A673 (cell line): ENCODE results near the gene GNAT1. TPM values are rescaled to one million over a fixed set of nuclear protein-coding genes. Genes with fewer than 3 reads are reported as not detected.

Experiments used
- BruUV-seq: library from RNA; stranded (reverse); fragments of 400-500 nt; replicated peaks from 2 replicates; lab custom pipeline; 2021; lab: Mats Ljungman, UMichigan
- CTCF ChIA-PET: fragments of 300-600 bp; sonication (Branson Sonifier 250); formaldehyde crosslinking; loops from one replicate; lab custom pipeline; 2022; ENCODE audit warnings: antibody characterized with exemption; lab: Charles Lee
- POLR2A ChIA-PET: fragments of 300-600 bp; sonication (Branson Sonifier 250); formaldehyde crosslinking; loops from one replicate; lab custom pipeline; 2022; ENCODE audit warnings: antibody characterized with exemption; ENCODE audit not compliant: low non-redundant PET; lab: Charles Lee
- DNase-seq: peaks from one replicate; pipeline ENCODE4 v3.0.0-alpha.2; 2015; ENCODE audit warnings: low spot score
- H3K27ac ChIP-seq: fragments of 200-600 bp; sonication (generic); 2 replicates; pipeline ENCODE4 v1.5.1; 2016; ENCODE audit warnings: mixed run types, low read depth, mild to moderate bottlenecking, mixed read lengths, antibody characterized with exemption, low read length; ENCODE audit not compliant: poor library complexity, severe bottlenecking
- H3K27me3 ChIP-seq: fragments of 200-600 bp; sonication (generic); replicated peaks from 2 replicates; pipeline ENCODE4 v1.6.1; 2017; ENCODE audit warnings: mixed run types, low read depth, mild to moderate bottlenecking, mixed read lengths, antibody characterized with exemption, low read length; ENCODE audit not compliant: insufficient read depth, poor library complexity
- H3K36me3 ChIP-seq: fragments of 200-600 bp; sonication (generic); 2 replicates; pipeline ENCODE4 v1.6.1; 2016; ENCODE audit warnings: mixed run types, mild to moderate bottlenecking, mixed read lengths, antibody characterized with exemption, low read length; ENCODE audit not compliant: insufficient read depth, poor library complexity, severe bottlenecking
- H3K4me1 ChIP-seq: fragments of 200-600 bp; sonication (generic); 2 replicates; pipeline ENCODE4 v1.6.1; 2017; ENCODE audit warnings: mixed run types, mild to moderate bottlenecking, mixed read lengths, antibody characterized with exemption, low read length; ENCODE audit not compliant: insufficient read depth, poor library complexity, severe bottlenecking
- H3K4me3 ChIP-seq: fragments of 200-600 bp; sonication (generic); 2 replicates; pipeline ENCODE4 v1.5.1; 2016; ENCODE audit warnings: low read depth, mixed run types, mild to moderate bottlenecking, mixed read lengths, low read length; ENCODE audit not compliant: poor library complexity, severe bottlenecking
- H3K9me3 ChIP-seq: fragments of 200-600 bp; sonication (generic); 2 replicates; pipeline ENCODE4 v1.6.1; 2016; ENCODE audit warnings: mixed run types, low read depth, mild to moderate bottlenecking, mixed read lengths, antibody characterized with exemption, low read length; ENCODE audit not compliant: poor library complexity, severe bottlenecking
- CTCF ChIP-seq: fragments of 300-800, 200-600 bp; sonication (generic); conservative IDR thresholded peaks from 2 replicates; pipeline ENCODE4 v1.5.1; 2017; ENCODE audit warnings: low read depth, mild to moderate bottlenecking, antibody characterized with exemption, low read length, moderate library complexity, mixed read lengths
- EZH2 ChIP-seq: fragments of 200-600 bp; sonication (generic); IDR thresholded peaks from 2 replicates; pipeline ENCODE4 v1.6.1; 2017; ENCODE audit warnings: borderline replicate concordance, low read depth, mild to moderate bottlenecking, mixed read lengths, antibody characterized with exemption, low read length; ENCODE audit not compliant: poor library complexity, severe bottlenecking
- intact Hi-C: fragments of 100-400 bp; cut with micrococcal nuclease; formaldehyde crosslinking; loops from one replicate; pipeline ENCODE4 v1.10.0; 2022; ENCODE audit not compliant: unreplicated experiment
- total RNA-seq: library from RNA; stranded (reverse); gene quantifications from 2 replicates; pipeline ENCODE4 v1.2.3, GENCODE V29; 2021

GNAT1 gene
- total RNA-seq, 1 experiment from 2014 or later = not detected

DNA sequence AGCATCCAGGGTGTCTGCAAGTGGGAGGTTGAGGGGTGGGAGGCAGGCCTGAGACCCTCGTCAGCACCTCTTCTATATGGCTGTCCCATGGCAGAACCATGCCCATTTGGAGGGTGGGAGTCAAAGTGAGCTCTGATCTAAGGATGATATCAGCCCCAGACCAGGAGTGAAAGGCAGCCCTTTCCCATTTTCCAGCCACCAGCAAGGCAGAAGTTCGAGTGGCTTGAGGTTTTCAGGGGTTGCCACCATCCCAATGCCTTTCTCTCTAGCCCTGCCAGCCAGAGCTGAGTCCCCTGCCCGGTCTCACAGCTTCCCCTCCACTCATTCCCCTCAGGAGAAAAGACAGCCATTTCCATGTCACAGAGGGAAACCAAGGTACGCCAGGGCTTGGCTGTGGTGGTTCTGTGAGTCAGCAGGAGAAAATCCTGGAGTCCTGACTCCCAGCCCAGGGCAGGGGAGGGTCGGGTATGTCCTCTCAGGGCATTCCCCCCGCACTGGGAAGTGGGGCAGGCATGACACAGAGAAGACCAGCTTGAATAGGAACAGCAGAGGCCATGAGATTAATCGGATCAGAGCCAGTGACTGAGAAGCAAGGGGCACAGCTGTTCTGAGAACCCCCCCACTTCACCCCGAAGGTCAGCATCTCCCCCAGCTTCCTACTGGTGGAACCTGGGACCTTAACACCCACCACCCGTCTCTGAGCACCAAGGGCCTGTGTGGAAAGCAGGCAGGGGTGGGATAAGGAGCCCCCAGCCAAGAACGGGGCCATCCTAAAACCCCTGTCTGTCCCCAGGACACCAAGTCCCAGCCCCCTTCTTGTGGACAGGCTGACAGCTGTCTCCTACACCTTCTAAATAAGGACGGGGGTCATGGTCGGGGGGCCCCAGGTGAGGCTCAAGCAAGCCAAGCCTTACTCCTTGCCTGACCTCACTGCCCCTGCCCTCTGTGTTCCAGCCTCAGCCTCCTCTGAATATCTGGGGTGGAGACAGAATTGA is 12.7 kb downstream of the GNAT1 start:
- no peak overlapping the region for H3K27ac ChIP-seq
- intact Hi-C loops = no loop called here
- TF ChIP-seq CTCF = no peak
- no peak for TF ChIP-seq EZH2
- ChIA-PET POLR2A (no interaction called here), CTCF (no interaction called here)
- no peak for DNase-seq
- no peaks in the 10 kb centered on the region for H3K9me3 ChIP-seq
- H3K27me3 ChIP-seq = peaks cover 28% of the 10 kb centered on the region
- no peak overlapping the region for H3K4me3 ChIP-seq
- no TSS peak for BruUV-seq
- no peaks in the 10 kb centered on the region for H3K36me3 ChIP-seq
- H3K4me1 ChIP-seq = no peaks in the 10 kb centered on the region

DNA sequence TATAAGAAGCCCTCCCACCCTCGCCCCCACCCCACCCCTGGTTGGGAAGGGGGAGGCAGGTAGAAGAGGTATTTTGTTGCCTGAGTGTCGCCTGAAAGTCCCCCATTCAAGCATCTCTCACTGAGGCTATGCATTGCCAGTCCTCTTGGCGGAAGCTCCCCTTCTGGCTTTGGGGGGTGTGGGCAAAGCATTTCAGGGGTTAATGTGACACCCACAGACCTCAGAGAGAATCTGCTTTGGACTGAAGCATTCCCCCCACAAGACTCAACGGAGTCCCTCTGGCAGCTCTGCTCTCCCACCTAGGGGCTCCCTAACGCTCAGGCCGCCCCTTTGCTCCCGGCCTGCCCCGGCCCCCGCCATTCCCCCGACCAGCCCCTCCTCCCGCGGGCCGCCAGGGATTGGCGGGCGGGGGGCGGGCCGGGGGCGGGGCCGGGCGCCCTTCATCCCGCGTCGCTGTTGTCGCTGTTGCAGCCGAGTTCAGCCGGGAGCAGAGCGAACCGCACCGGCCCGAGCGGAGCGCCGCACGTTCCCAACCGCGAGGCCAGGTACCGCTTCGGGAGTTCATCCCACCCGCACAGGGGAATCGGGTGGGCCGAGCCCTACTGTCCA is 13.5 kb downstream of the GNAT1 start, which contains the start of gene SLC38A3:
Gene SLC38A3 (plus strand): TSS at position 468 of the 609 bp plus-strand sequence. CDS start 8,929 bp downstream, outside the sequence.
- Histone ChIP-seq H3K27me3 (peaks cover 24% of the 10 kb centered on the region), H3K27ac (no peak within 1 kb of the TSS), H3K4me3 (peak within 1 kb of the TSS; percentile 27), H3K9me3 (no peaks in the 10 kb centered on the region), H3K4me1 (no peaks in the 10 kb centered on the region), H3K36me3 (no peaks in the 10 kb centered on the region)
- TF ChIP-seq EZH2 (no peak), CTCF (no peak)
- ChIA-PET CTCF (interaction anchor here (0.6 kb wide), 1 partner anchor 22 kb away, joined by 4 read pairs; no protein-coding TSS in a partner anchor), POLR2A (no interaction called here)
- no TSS peak for BruUV-seq
- intact Hi-C loops = no loop called here
- DNase-seq = no peak

DNA sequence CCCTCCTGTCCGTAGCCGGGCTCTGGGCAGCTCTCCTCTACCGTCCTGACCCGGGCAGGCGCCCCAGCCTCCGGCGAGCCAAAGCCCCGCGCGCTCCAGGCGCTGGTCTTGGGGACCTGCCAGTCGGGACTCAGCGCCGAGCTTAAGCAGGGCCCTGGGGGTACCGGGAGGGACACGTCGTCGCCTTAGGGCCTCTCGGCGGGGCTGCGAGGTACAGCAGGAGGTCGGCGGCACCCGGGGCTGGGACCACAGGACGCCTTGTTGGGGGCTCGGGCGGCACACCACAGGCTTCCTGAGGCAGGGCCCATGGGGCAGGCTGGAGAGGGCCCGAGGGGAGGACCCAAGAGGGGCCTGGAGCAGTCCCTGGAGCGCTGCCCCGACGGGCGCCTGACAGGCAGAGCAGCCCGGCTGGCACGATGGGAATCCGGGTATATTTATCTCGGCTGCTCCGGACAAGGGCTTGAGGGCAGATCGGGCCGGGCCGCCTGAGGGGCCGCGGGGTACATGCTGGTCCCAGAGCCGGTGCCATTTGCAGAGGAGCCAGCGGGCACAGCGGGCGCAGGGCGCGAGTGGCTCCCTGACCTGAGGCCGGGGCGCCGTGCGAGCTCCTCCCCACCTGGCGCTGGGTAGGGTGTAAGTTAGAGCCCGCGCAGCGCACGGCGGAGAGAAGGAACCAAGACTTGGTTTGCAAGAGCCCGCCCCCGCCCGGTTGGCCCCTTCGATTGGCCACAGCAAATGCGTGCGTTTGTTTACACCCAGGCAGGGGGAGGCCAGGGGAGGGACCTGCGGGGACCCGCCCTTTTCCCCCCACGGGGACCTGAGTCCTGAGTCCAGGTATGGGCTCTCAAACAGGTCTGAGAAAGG is 14.2 kb downstream of the GNAT1 start:
- intact Hi-C loops = no loop called here
- no peak for TF ChIP-seq EZH2
- TF ChIP-seq CTCF = no peak
- POLR2A ChIA-PET = no interaction called here
- DNase-seq = no peak
- no peaks in the 10 kb centered on the region for H3K36me3 ChIP-seq
- no peaks in the 10 kb centered on the region for H3K9me3 ChIP-seq
- H3K27me3 ChIP-seq = peaks cover 24% of the 10 kb centered on the region
- CTCF ChIA-PET = interaction anchor here (0.6 kb wide), 1 partner anchor 21 kb away, joined by 4 read pairs; no protein-coding TSS in a partner anchor
- peak overlapping the region; percentile 27 for H3K4me3 ChIP-seq
- H3K27ac ChIP-seq = no peak overlapping the region
- H3K4me1 ChIP-seq = no peaks in the 10 kb centered on the region
- no TSS peak for BruUV-seq
